ENCODE results near the gene BABAM1. TPM values are rescaled to one million over a fixed set of nuclear protein-coding genes. Genes with fewer than 3 reads are reported as not detected.

Gene BABAM1
- total and polyA plus RNA-seq, 9 of the 15 experiments (the other 6 are each of a cell fraction or from before 2014, with no cell fraction given): 14.7 to 160 (median 113) TPM

DNA sequence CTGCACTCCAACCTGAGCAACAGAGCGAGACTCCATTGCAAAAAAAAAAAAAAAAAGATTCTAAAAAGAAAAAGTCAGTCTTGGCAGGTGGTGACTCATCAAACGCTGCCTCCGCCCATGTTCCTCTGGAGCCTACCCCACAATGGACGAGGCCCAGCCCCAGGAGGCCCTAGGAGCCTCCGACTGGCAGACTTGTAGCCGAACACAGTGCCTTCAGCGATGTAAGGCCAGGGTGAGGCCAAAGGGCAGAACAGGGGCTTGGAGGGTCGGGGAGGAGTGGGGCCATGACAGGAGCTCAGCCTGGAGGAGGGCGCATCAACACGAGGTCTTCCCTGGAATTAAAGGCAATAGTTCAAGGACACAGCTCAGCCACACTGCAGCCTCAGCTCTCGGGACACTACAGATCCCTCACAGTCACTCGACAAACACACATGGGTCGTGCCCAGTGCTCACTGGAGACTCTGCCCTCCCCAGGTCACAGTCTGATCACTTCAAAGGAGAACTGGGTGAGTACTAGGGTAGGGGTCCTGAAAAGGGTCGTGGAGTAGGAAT, 47.0 kb upstream of the BABAM1 start (continued):
- TF ChIP-seq CBFA2T2 (conservative IDR thresholded peaks at IDR 0.05) (no peak), RFX5 (IDR thresholded peaks at IDR 0.05; ENCODE audit: low read depth, low read length) (no peak), LEF1 (IDR thresholded peaks at IDR 0.05) (no peak), FOXM1 (IDR thresholded peaks at IDR 0.05; ENCODE audit: low read depth) (no peak), FOXM1 (CRISPR knock-in tag; IDR thresholded peaks at IDR 0.05; ENCODE audit: low read depth) (no peak), PHB2 (IDR thresholded peaks at IDR 0.05; ENCODE audit: low read depth) (no peak), L3MBTL2 (IDR thresholded peaks at IDR 0.05) (peak; percentile 84), FOXA1 (IDR thresholded peaks at IDR 0.05; ENCODE audit: borderline replicate concordance) (no peak), STAG1 (CRISPR knock-in tag; IDR thresholded peaks at IDR 0.05; ENCODE audit: borderline replicate concordance) (no peak), GABPA (tag; conservative IDR thresholded peaks at IDR 0.05; ENCODE audit: low read depth) (no peak), RUNX1 (IDR thresholded peaks at IDR 0.05; ENCODE audit: low read depth) (no peak), NRF1 (conservative IDR thresholded peaks at IDR 0.05 in 1 of 2, IDR thresholded peaks at IDR 0.05 in 1 of 2) (no peak), SNRNP70 (optimal IDR thresholded peaks at IDR 0.05; ENCODE audit: low read depth, low read length) (no peak), MED1 (CRISPR knock-in tag; IDR thresholded peaks at IDR 0.05; ENCODE audit: borderline replicate concordance) (no peak), POLR3A (IDR thresholded peaks at IDR 0.05; ENCODE audit: borderline replicate concordance, extremely low read depth, insufficient read depth, insufficient read length) (no peak), GTF2F1 (IDR thresholded peaks at IDR 0.05; ENCODE audit: low read depth, low read length) (no peak)
- TF ChIP-seq, protein P1, sequence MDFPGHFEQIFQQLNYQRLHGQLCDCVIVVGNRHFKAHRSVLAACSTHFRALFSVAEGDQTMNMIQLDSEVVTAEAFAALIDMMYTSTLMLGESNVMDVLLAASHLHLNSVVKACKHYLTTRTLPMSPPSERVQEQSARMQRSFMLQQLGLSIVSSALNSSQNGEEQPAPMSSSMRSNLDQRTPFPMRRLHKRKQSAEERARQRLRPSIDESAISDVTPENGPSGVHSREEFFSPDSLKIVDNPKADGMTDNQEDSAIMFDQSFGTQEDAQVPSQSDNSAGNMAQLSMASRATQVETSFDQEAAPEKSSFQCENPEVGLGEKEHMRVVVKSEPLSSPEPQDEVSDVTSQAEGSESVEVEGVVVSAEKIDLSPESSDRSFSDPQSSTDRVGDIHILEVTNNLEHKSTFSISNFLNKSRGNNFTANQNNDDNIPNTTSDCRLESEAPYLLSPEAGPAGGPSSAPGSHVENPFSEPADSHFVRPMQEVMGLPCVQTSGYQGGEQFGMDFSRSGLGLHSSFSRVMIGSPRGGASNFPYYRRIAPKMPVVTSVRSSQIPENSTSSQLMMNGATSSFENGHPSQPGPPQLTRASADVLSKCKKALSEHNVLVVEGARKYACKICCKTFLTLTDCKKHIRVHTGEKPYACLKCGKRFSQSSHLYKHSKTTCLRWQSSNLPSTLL (IDR thresholded peaks at IDR 0.05): no peak
- TF ChIP-seq, protein P2, sequence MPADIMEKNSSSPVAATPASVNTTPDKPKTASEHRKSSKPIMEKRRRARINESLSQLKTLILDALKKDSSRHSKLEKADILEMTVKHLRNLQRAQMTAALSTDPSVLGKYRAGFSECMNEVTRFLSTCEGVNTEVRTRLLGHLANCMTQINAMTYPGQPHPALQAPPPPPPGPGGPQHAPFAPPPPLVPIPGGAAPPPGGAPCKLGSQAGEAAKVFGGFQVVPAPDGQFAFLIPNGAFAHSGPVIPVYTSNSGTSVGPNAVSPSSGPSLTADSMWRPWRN (IDR thresholded peaks at IDR 0.05; ENCODE audit: low read depth): no peak
- TF ChIP-seq, protein P3, sequence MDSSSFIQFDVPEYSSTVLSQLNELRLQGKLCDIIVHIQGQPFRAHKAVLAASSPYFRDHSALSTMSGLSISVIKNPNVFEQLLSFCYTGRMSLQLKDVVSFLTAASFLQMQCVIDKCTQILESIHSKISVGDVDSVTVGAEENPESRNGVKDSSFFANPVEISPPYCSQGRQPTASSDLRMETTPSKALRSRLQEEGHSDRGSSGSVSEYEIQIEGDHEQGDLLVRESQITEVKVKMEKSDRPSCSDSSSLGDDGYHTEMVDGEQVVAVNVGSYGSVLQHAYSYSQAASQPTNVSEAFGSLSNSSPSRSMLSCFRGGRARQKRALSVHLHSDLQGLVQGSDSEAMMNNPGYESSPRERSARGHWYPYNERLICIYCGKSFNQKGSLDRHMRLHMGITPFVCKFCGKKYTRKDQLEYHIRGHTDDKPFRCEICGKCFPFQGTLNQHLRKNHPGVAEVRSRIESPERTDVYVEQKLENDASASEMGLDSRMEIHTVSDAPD (CRISPR knock-in tag; IDR thresholded peaks at IDR 0.05): no peak
- TF ChIP-seq, protein P4, sequence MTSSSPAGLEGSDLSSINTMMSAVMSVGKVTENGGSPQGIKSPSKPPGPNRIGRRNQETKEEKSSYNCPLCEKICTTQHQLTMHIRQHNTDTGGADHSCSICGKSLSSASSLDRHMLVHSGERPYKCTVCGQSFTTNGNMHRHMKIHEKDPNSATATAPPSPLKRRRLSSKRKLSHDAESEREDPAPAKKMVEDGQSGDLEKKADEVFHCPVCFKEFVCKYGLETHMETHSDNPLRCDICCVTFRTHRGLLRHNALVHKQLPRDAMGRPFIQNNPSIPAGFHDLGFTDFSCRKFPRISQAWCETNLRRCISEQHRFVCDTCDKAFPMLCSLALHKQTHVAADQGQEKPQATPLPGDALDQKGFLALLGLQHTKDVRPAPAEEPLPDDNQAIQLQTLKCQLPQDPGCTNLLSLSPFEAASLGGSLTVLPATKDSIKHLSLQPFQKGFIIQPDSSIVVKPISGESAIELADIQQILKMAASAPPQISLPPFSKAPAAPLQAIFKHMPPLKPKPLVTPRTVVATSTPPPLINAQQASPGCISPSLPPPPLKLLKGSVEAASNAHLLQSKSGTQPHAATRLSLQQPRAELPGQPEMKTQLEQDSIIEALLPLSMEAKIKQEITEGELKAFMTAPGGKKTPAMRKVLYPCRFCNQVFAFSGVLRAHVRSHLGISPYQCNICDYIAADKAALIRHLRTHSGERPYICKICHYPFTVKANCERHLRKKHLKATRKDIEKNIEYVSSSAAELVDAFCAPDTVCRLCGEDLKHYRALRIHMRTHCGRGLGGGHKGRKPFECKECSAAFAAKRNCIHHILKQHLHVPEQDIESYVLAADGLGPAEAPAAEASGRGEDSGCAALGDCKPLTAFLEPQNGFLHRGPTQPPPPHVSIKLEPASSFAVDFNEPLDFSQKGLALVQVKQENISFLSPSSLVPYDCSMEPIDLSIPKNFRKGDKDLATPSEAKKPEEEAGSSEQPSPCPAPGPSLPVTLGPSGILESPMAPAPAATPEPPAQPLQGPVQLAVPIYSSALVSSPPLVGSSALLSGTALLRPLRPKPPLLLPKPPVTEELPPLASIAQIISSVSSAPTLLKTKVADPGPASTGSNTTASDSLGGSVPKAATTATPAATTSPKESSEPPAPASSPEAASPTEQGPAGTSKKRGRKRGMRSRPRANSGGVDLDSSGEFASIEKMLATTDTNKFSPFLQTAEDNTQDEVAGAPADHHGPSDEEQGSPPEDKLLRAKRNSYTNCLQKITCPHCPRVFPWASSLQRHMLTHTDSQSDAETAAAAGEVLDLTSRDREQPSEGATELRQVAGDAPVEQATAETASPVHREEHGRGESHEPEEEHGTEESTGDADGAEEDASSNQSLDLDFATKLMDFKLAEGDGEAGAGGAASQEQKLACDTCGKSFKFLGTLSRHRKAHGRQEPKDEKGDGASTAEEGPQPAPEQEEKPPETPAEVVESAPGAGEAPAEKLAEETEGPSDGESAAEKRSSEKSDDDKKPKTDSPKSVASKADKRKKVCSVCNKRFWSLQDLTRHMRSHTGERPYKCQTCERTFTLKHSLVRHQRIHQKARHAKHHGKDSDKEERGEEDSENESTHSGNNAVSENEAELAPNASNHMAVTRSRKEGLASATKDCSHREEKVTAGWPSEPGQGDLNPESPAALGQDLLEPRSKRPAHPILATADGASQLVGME (CRISPR knock-in tag; IDR thresholded peaks at IDR 0.05): no peak

Data from K562 (cell line).